HG03175 (cell line): ENCODE measurements around the gene EIF4EBP2.

Experiments used
- ATAC-seq: cut with Tn5 transposase; IDR thresholded peaks from one replicate; pipeline ENCODE4 v1.9.1; 2021; ENCODE audit warnings: mild to moderate bottlenecking, moderate library complexity; ENCODE audit not compliant: unreplicated experiment

Gene EIF4EBP2

GRCh38 chr10:70430493-70431445 lies 26.8 kb downstream of the EIF4EBP2 start:
- ATAC-seq, result no peak

- no peak for ATAC-seq
These were observed 28.2 kb downstream of the EIF4EBP2 start for GRCh38 chr10:70432101-70432500.

DNA sequence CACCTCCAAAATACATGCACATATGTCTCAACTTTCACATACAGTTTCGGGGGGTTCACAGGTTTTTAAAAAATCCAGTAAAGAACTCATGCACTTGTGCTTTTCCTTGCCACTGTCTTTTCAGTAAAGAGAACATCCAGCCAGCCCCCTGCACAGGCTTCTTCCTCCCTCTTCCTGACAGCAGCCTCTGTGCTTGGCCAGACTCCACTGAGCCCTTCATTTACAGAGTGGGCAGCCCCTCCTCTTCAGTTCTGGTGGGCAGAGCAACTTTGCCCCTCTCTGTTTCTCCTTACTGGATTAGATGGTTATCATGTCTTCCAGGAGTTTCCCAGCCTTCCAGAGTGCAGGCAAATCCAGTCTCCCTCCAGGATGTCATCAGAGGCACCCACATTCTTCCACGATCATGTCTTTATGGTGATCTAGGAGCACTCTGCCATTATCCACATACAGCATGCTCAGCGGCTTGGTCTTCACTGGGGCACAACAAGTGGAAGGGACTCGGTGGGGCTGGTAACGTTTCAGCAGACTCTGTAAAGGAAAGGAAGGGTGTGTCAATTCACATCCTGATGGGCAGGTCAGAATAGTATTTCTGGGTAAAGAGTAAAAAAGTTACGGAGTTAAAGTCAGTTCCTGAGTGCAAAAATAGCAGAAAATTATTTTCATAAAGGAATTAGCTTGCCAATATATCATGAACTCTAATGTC lies 28.8 kb downstream of the EIF4EBP2 start:
- ATAC-seq, result no peak

GRCh38 chr10:70433581-70434280 lies 29.8 kb downstream of the EIF4EBP2 start:
- ATAC-seq, result no peak

GRCh38 chr10:70435241-70436085 lies 31.5 kb downstream of the EIF4EBP2 start:
- no peak for ATAC-seq

GRCh38 chr10:70437721-70438120 lies 33.8 kb downstream of the EIF4EBP2 start:
- no peak for ATAC-seq

DNA sequence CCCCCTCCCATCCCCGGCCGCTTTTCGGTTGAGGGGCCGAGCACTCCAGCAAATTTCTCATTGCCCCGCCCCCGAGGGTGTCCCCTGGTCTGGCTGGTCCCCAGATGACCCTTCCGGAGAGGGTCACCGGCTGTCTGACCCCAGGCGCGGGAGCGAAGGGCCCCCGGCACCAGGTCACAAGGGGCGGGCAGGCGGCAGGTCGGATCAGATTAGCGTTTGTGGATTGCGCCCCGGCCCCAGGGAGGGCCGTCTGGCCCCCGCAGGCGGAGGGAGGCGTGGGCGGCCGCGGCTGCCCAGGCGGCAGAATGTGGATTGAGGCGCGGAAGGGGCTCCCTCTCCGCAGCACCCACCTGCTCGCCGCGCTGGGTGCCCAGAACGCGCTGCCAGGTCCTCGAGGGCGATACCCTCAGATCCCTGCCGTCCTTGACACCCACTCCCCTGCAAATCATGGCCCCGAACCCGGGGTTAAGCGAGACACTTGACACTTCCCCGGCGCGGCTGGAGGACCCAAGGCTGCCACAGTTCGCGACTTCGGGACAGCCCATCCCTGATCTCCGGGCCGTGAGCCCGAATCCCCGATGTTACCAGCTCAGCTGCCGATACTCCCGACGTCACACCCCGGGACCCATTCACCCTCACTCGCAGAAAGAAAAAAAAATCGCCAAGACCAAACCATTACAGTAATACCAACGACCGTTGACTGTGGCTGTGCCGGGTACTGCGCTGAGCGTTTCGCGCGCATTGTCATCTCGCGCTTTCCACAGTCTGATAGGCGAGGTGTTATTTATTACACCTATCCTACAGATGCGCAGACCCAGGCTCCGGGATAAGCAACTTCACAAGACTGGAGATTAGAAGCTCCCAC lies 36.6 kb downstream of the EIF4EBP2 start:
- no peak for ATAC-seq

- no peak for ATAC-seq
These were observed 37.4 kb downstream of the EIF4EBP2 start, which contains the start of gene NODAL for GRCh38 chr10:70441161-70441894. TSS of gene NODAL (minus strand) at chr10:70441681. CDS start at chr10:70441667, 14 bp downstream.

DNA sequence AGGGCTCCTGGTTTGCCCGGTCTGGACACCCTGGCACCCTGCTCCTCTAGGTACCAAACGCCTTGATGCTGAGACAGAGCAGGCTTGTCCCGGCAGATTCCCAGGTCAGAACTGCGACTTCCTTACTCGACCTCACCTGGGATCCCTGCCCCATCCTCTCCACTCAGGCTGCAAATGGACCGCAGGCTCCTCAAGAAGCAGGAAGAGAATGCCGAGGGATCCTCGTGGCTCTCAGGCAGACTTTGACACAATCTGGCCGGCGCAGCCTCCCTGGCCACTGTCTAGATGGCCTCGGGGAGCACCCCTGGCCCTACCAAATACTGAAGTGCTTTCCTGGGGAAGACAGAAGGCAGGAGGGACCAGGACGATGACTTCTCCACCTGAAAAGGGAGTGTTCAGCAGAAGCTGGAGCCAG lies 38.0 kb downstream of the EIF4EBP2 start:
- no peak for ATAC-seq

DNA sequence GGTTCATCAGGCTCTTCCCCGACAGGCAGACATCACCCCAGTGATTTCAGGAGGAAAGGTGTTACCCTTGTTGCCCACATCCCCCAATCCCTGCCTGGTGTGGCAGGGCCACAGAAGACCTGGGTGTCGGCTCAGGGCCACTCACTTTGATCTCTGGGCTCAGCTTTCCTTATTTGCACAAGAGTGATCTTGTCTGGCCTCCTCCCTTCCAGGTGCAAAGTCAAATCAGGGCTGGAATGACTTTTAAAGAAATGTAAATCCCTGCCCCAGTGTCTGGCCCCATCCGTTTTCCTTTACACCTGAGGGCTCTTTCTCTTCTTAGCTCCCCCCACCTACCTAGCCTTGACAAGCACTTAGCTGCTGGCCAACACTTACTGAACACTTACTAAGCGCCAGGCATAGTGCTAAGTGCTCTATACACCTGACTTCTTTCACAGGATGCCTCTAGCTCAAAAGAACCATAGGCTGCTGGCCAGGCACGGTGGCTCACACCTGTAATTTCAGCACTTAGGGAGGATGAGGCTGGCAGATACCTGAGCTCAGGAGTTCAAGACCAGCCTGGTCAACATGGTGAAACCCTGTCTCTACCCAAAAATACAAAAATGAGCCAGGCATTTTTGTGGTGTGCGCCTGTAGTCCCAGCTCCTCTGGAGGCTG lies 38.5 kb downstream of the EIF4EBP2 start:
- no peak for ATAC-seq

DNA sequence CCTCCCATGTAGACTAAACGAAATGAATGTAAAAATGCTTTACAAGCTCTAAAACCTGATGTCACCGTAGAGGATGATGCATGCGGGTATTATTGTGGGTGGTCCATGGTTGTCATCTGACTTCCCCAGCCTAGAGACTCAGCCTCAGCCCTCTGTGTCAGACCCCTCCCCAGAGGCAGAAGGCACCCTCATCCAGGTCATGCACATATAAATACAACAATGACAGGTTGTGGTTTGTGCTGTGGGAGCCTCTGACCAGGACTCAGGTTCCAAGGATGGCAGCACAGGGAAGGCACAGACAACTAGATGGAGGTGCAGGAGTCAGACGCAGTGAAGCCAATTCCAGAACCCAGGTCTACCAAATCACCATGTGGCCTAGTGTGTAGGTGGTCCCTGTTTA lies 40.8 kb downstream of the EIF4EBP2 start:
- ATAC-seq, result no peak

DNA sequence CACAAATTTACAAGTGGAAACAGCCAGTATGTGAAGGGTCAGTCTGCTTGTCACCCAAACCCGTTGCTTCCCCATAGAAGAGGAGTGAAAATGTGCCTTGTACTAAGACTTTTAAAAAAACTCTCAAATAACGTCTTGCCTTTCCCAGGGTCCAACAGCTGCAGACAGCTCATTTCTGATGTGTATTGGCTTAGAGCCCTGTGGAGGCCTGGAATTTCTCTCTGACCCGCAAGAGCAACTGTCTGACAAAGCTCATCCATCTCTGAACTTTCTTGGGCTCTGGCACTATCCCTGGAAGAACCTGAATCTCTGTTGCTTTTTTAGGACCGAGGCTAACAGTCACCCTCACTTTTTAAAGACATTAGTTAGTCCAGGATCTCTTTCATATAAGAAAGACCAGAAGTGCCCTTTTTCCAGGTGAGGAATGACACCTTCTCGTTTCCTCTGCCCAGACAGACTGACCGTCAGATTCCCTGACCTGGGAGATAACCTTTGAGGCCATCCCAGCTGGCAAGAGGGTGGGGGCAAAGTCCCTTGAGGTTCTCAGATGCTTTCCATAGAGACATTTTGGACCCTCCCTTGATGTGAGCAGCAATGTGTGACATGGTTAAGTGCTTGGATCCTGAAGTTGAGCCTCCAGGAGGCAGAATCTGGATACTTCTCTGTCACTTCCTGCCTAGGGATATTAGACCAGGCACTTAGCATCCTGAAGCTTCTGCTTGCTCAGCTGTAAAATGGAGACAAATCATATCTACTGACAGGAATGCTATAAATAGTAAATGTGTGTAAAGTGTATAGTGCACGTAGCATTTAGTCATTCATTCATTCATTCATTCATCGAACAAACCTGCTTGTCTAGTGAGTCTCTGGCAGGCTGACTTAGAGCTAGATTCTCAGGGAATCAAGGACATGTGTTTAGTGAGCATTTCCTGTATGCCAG lies 42.0 kb downstream of the EIF4EBP2 start:
- ATAC-seq, result no peak

- no peak for ATAC-seq
These were observed 44.3 kb downstream of the EIF4EBP2 start for GRCh38 chr10:70448236-70448635.

- no peak for ATAC-seq
These were observed 51.3 kb downstream of the EIF4EBP2 start for GRCh38 chr10:70455213-70455630.

DNA sequence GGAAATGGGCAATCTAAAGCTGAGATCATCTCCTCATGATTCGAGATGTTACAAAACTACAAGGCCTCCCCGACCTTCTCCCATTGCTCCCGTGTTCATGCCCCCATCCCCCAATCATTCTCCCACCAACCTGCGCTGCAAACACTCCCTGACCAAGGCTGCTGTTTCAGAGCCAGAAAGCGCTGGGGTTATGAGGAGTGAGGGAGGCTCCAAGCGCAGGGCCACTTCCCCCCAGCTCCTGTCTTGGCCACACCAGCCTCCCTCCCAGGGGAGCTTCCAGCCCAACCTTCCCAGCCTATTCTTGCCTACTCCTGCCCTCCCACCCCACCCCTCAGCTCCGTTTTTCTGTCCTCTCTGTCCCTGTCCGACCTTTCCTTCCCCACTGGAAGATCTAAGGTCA lies 52.2 kb downstream of the EIF4EBP2 start:
- no peak for ATAC-seq

GRCh38 chr10:70457759-70458305 lies 53.9 kb downstream of the EIF4EBP2 start:
- no peak for ATAC-seq
